K562 (cell line): ENCODE data around the gene ITK. TPM values are rescaled to one million over a fixed set of nuclear protein-coding genes. Genes with fewer than 3 reads are reported as not detected.
A peak's percentile ranks its signal among the peaks of the same experiment; 100 is the strongest.

Experiments
- ATAC-seq: fragments of 200-7000 bp; cut with Tn5 transposase; 3 replicates; pipeline ENCODE4 v1.9.1; 2020; ENCODE audit warnings: moderate library complexity
- BruUV-seq: library from RNA; stranded (reverse); fragments of 400-500 nt; replicated peaks from 2 replicates; lab custom pipeline; 2021; lab: Mats Ljungman, UMichigan
- CTCF ChIA-PET: fragments of 300-600 bp; formaldehyde crosslinking; extraction: SDS; loops from one replicate; lab custom pipeline; 2021; ENCODE audit warnings: low intra/inter-chr PET ratio; lab: Yijun Ruan, JAX
- POLR2A ChIA-PET: fragments of 300-600, 350-650 bp; sonication (Branson Sonifier 250); formaldehyde crosslinking; extraction: SDS; loops from one replicate; lab custom pipeline; 2021; ENCODE audit warnings: antibody characterized with exemption, inconsistent platforms; lab: Yijun Ruan, JAX
- DNase-seq, 4 experiments: peaks; one replicate each; pipeline versions ENCODE4 v3.0.0 to v3.0.0-alpha.2; 2011 to 2018; ENCODE audit warnings: low spot score in 3 of 4, mixed read lengths in 3 of 4; ENCODE audit errors: extremely low read depth in 1 of 4
- FAIRE-seq: peaks from 2 replicates; lab custom pipeline; 2011; peaks lifted over from hg19 to GRCh38; lab: Jason Lieb, UNC
- H2AFZ ChIP-seq: 2 replicates; pipeline ENCODE4 v1.6.0; 2011; ENCODE audit warnings: low read depth, low read length, control low read depth, inconsistent platforms
- H3K27ac ChIP-seq: fragments of 200-600 bp; 3 replicates; pipeline ENCODE4 v1.8.0; 2011; ENCODE audit warnings: low read depth, mild to moderate bottlenecking, control low read depth, inconsistent platforms, low read length, moderate library complexity, mixed read lengths; ENCODE audit errors: extremely low read depth
- H3K27me3 ChIP-seq, 2 experiments: fragments of 300-600 bp in 1 of 2; 2 replicates in 1 of 2; 3 replicates in 1 of 2; pipeline versions ENCODE4 v1.6.0 to v1.8.0; 2011; ENCODE audit warnings: inconsistent platforms in 2 of 2, low read length in 2 of 2, mild to moderate bottlenecking in 1 of 2, mixed read lengths in 1 of 2, moderate library complexity in 1 of 2; ENCODE audit not compliant: control insufficient read depth in 2 of 2, insufficient read depth in 2 of 2
- H3K36me3 ChIP-seq: fragments of 300-600 bp; 3 replicates; pipeline ENCODE4 v1.8.0; 2011; ENCODE audit warnings: mild to moderate bottlenecking, low read length, inconsistent platforms; ENCODE audit not compliant: control insufficient read depth, insufficient read depth
- H3K4me1 ChIP-seq, 2 experiments: fragments of 200-600 bp in 1 of 2; replicated peaks in 1 of 2; 2 replicates in 1 of 2; 3 replicates in 1 of 2; pipeline versions ENCODE4 v1.5.1 to v1.8.0; 2011; ENCODE audit warnings: inconsistent platforms in 2 of 2, low read length in 2 of 2, mild to moderate bottlenecking in 1 of 2, mixed read lengths in 1 of 2, moderate library complexity in 1 of 2; ENCODE audit not compliant: control insufficient read depth in 2 of 2, insufficient read depth in 2 of 2
- H3K4me2 ChIP-seq: 2 replicates; pipeline ENCODE4 v1.6.1; 2011; ENCODE audit warnings: low read length, control low read depth, inconsistent platforms, mixed read lengths; ENCODE audit not compliant: insufficient read depth
- H3K4me3 ChIP-seq: fragments of 200-600 bp; sonication (generic), shearing (Covaris generic); 2 replicates; pipeline ENCODE4 v1.5.1; 2016; ENCODE audit warnings: control low read depth, inconsistent platforms
- H3K79me2 ChIP-seq: fragments of 200-600 bp; 3 replicates; pipeline ENCODE4 v1.8.0; 2011; ENCODE audit warnings: low read length, inconsistent platforms; ENCODE audit not compliant: control insufficient read depth, insufficient read depth
- H3K9ac ChIP-seq, 2 experiments: 2 replicates each; pipeline versions ENCODE4 v1.6.0 to v1.6.1; 2011; ENCODE audit warnings: low read depth in 2 of 2, low read length in 2 of 2, control low read depth in 1 of 2, inconsistent platforms in 1 of 2, mild to moderate bottlenecking in 1 of 2, mixed read lengths in 1 of 2; ENCODE audit not compliant: insufficient read depth in 1 of 2
- H3K9me1 ChIP-seq: one replicate; pipeline ENCODE4 v1.6.0; 2011; ENCODE audit warnings: inconsistent platforms, mild to moderate bottlenecking, low read length, moderate library complexity; ENCODE audit not compliant: control insufficient read depth, insufficient read depth
- H3K9me3 ChIP-seq: replicated peaks from 2 replicates; pipeline ENCODE4 v1.5.1; 2011; ENCODE audit warnings: low read depth, low read length, inconsistent platforms; ENCODE audit not compliant: control insufficient read depth, insufficient read depth
- H4K20me1 ChIP-seq: replicated peaks from 2 replicates; pipeline ENCODE4 v1.6.1; 2011; ENCODE audit warnings: low read length, inconsistent platforms, mixed read lengths; ENCODE audit not compliant: control insufficient read depth, insufficient read depth
- BDP1 ChIP-seq: IDR thresholded peaks from 3 replicates; pipeline ENCODE4 v1.6.1; 2011; ENCODE audit not compliant: insufficient read length, insufficient read depth
- C11orf30 ChIP-seq: fragments of 450-650 bp; IDR thresholded peaks from 2 replicates; pipeline ENCODE4 v1.6.1; 2016; ENCODE audit warnings: low read depth, mild to moderate bottlenecking
- CBX5 ChIP-seq: IDR thresholded peaks from 2 replicates; pipeline ENCODE4 v1.6.1; 2014; ENCODE audit warnings: low read depth, borderline replicate concordance
- CHAMP1 ChIP-seq: fragments of 450-650 bp; IDR thresholded peaks from 2 replicates; pipeline ENCODE4 v1.6.1; 2016; ENCODE audit warnings: mild to moderate bottlenecking
- DDX20 ChIP-seq: fragments of 450-650 bp; IDR thresholded peaks from 2 replicates; pipeline ENCODE4 v1.6.1; 2016; ENCODE audit warnings: missing genetic modification characterization, low read depth, mild to moderate bottlenecking, missing compliant biosample characterization, moderate library complexity
- DMBX1 ChIP-seq: fragments of 250-450 bp; sonication (Bioruptor Pico); IDR thresholded peaks from 2 replicates; pipeline ENCODE4 v1.8.0; 2022; ENCODE audit warnings: inconsistent platforms, mild to moderate bottlenecking, moderate library complexity, borderline replicate concordance
- EWSR1 ChIP-seq: fragments of 450-650 bp; IDR thresholded peaks from 2 replicates; pipeline ENCODE4 v1.6.1; 2018; ENCODE audit warnings: borderline replicate concordance, mild to moderate bottlenecking, low read depth, moderate library complexity; ENCODE audit not compliant: partially characterized antibody
- FOSL1 ChIP-seq: fragments of 200-800 bp; sonication (Bioruptor generic); conservative IDR thresholded peaks from 2 replicates; pipeline ENCODE4 v1.6.1; 2016; ENCODE audit warnings: missing genetic modification characterization, missing compliant biosample characterization
- IRF1 ChIP-seq: sonication (generic); formaldehyde crosslinking; IDR thresholded peaks from 2 replicates; pipeline ENCODE4 v1.8.0; 2022; ENCODE audit warnings: missing genetic modification reagents, mild to moderate bottlenecking, borderline replicate concordance
- JUND ChIP-seq, 2 experiments: IDR thresholded peaks; 2 replicates in 1 of 2; 3 replicates in 1 of 2; pipeline ENCODE4 v1.6.1; 2011; ENCODE audit warnings: borderline replicate concordance in 2 of 2, low read depth in 2 of 2, low read length in 2 of 2, improper control_type of control experiment in 1 of 2, missing biosample characterization in 1 of 2, missing genetic modification characterization in 1 of 2, missing genetic modification reagents in 1 of 2
- MITF ChIP-seq: IDR thresholded peaks from 2 replicates; pipeline ENCODE4 v1.6.1; 2014; ENCODE audit warnings: antibody characterized with exemption
- POLR3G ChIP-seq: IDR thresholded peaks from 2 replicates; pipeline ENCODE4 v1.6.1; 2011; ENCODE audit not compliant: insufficient read length, insufficient replicate concordance; ENCODE audit errors: extremely low read depth
- RFX1 ChIP-seq: fragments of 450-650 bp; IDR thresholded peaks from 2 replicates; pipeline ENCODE4 v1.6.1; 2016; ENCODE audit warnings: mild to moderate bottlenecking, moderate library complexity
- TBL1XR1 ChIP-seq, 2 experiments: IDR thresholded peaks; 2 replicates each; pipeline ENCODE4 v1.6.1; 2012; ENCODE audit warnings: improper control_type of control experiment in 2 of 2, low read length in 2 of 2, mild to moderate bottlenecking in 1 of 2
- ZFP91 ChIP-seq: sonication (generic); formaldehyde crosslinking; IDR thresholded peaks from 2 replicates; pipeline ENCODE4 v1.8.0; 2022; ENCODE audit warnings: mild to moderate bottlenecking, missing genetic modification reagents
- WGBS: fragments of 100-300 bp; shearing (Covaris generic); methylation state at CpG from one replicate; pipeline ENCODE4 v1.1.6; 2016; ENCODE audit warnings: low coverage, mixed read lengths; ENCODE audit not compliant: insufficient coverage; ENCODE audit errors: missing lambda C conversion rate; 5-methylcytosine and 5-hydroxymethylcytosine counted together
- in situ Hi-C: fragments of 300-500 bp; cut with MboI; formaldehyde crosslinking; loops from 4 replicates; pipeline ENCODE4 v1.15.0; 2018; ENCODE audit warnings: inconsistent platforms, mixed read lengths
- intact Hi-C: fragments of 100-400 bp; cut with micrococcal nuclease; formaldehyde crosslinking; loops from 2 replicates; pipeline ENCODE4 v1.14.2; 2022
- polyA plus RNA-seq, 8 experiments: library from polyadenylated mRNA; depleted of rRNA in 4 of 8; stranded (reverse) in 5 of 8; unstranded in 3 of 8; fragments of >200 nt; fragmentation: Nextera tagmentation in 2 of 8; fragmentation: Illumina TruSeq in 1 of 8; extraction: Ambion mirVana in 2 of 8; extraction: Trizol in 1 of 8; gene quantifications; 2 replicates each; pipeline versions ENCODE4 v1.2.1 to v1.2.3, GENCODE V29; 2011 to 2014; ENCODE audit warnings: inconsistent platforms in 1 of 8, missing spikeins in 1 of 8
- total RNA-seq, 7 experiments: library from RNA; depleted of rRNA in 6 of 7; stranded (reverse); fragments of >200 nt in 6 of 7; fragmentation: Illumina TruSeq in 2 of 7; extraction: Trizol in 2 of 7; gene quantifications; 2 replicates each; pipeline versions ENCODE4 v1.2.1 to v1.2.3, GENCODE V29; 2011 to 2021; ENCODE audit warnings: low replicate concordance in 1 of 7

The ITK gene
- total and polyA plus RNA-seq, 9 of the 15 experiments (the other 6 are each of a cell fraction or from before 2014, with no cell fraction given), result 0.04 to 0.75 TPM; not detected in 7

- no peaks in the 10 kb centered on the region for H3K79me2 ChIP-seq
- no TSS peak for BruUV-seq
- no peak overlapping the region for H3K9ac ChIP-seq
- intact Hi-C loops, result no loop called here
- H3K4me1 ChIP-seq, result no peaks in the 10 kb centered on the region; a peak in 1 of 5 replicates
- ATAC-seq, result no peak
- H3K27ac ChIP-seq, result no peak overlapping the region
- H3K4me2 ChIP-seq, result no peak overlapping the region
- no peak for DNase-seq
- H3K27me3 ChIP-seq, result no peaks in the 10 kb centered on the region
- H4K20me1 ChIP-seq, result no peaks in the 10 kb centered on the region
- WGBS, result 1% methylated on average over 4 of the region's 4 CpGs
- CTCF ChIA-PET, result no interaction called here
- no peak for FAIRE-seq
- POLR2A ChIA-PET, result no interaction called here
- H2AFZ ChIP-seq, result no peak overlapping the region
- H3K9me3 ChIP-seq, result no peaks in the 10 kb centered on the region
- no peaks in the 10 kb centered on the region for H3K36me3 ChIP-seq
- in situ Hi-C loops, result loop anchor here (10.0 kb wide), 1 partner anchor 229 kb away; no protein-coding TSS in a partner anchor
- H3K4me3 ChIP-seq, result no peak overlapping the region
- H3K9me1 ChIP-seq, result no peaks in the 10 kb centered on the region
- no peak for TF ChIP-seq EWSR1
- no peak for TF ChIP-seq IRF1
- TF ChIP-seq DMBX1 (CRISPR knock-in tag), result no peak
- TF ChIP-seq CHAMP1, result no peak
- no peak for TF ChIP-seq DDX20 (tag)
- no peak for TF ChIP-seq CBX5
- TF ChIP-seq ZFP91 (CRISPR knock-in tag), result no peak
- TF ChIP-seq BDP1, result no peak
- peak; percentile 69 for TF ChIP-seq JUND (IDR thresholded peaks at IDR 0.05; ENCODE audit: borderline replicate concordance, low read depth, low read length)
- peak; percentile 62; the same call in 1 of the 3 replicates for TF ChIP-seq JUND (tag; IDR thresholded peaks at IDR 0.05; ENCODE audit: borderline replicate concordance, low read depth, low read length)
- no peak for TF ChIP-seq RFX1
- no peak for TF ChIP-seq TBL1XR1 (IDR thresholded peaks at IDR 0.05; ENCODE audit: low read length in 2 of 2)
- TF ChIP-seq FOSL1 (tag), result peak; percentile 73
- no peak for TF ChIP-seq POLR3G
- TF ChIP-seq C11orf30, result peak; percentile 28; the same call in 1 of the 2 replicates
- no peak for TF ChIP-seq MITF
Observed at GRCh38 chr5:157245476-157245875, 64.8 kb downstream of the ITK start.
